Measurements from ENCODE around the gene IL6R.

DNA sequence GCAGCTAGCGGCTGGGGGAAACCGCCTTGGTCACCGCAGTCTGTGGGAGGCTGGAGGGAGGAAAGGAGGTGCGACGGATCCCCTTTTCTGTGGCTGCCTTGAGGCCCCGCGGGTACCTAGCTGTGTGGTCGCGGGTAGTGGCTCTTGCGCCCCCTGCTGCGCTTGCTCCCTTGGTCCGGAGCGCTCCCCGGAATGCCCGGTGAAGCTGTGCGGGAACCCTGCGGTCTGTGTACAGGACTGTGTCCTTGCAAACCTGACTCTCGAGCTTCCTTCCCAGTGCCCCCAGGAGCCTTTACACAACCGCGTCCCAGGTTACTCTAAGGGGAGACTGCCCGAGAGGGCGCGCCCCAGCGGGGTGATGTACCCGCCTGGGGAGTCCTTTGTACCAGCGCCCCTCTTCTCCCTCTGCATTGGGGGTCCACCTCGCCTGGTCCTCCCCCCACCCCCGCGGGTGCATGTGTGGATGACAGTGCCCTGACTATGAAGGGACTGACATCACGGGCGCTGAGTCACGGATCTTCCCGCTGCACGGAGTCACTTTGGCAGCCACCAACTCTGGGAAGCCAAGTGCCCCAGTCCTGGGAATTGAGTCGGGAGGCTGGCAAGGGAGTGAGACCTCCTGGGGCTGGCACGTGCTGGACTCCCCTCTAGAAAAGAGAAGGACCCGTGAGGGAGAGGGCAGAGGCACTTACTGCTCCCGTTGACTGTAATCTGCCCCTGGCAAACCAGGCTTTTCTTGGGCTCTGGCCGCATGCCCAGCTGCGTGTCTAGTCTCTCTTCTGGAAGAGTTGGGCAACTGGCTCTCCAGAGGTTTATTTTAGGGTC is 816 bp downstream of the IL6R start:
- TF ChIP-seq, protein P1, sequence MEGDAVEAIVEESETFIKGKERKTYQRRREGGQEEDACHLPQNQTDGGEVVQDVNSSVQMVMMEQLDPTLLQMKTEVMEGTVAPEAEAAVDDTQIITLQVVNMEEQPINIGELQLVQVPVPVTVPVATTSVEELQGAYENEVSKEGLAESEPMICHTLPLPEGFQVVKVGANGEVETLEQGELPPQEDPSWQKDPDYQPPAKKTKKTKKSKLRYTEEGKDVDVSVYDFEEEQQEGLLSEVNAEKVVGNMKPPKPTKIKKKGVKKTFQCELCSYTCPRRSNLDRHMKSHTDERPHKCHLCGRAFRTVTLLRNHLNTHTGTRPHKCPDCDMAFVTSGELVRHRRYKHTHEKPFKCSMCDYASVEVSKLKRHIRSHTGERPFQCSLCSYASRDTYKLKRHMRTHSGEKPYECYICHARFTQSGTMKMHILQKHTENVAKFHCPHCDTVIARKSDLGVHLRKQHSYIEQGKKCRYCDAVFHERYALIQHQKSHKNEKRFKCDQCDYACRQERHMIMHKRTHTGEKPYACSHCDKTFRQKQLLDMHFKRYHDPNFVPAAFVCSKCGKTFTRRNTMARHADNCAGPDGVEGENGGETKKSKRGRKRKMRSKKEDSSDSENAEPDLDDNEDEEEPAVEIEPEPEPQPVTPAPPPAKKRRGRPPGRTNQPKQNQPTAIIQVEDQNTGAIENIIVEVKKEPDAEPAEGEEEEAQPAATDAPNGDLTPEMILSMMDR (conservative IDR thresholded peaks at IDR 0.05; ENCODE audit: low read depth, low read length), result peak; percentile 52
- no peak for TF ChIP-seq EZH2 (IDR thresholded peaks at IDR 0.05; ENCODE audit: low read length, unreplicated experiment)
